ENCODE measurements around the gene NPSR1. TPM values are rescaled to one million over a fixed set of nuclear protein-coding genes. Genes with fewer than 3 reads are reported as not detected.
A peak's percentile ranks its signal among the peaks of the same experiment; 100 is the strongest.

NPSR1 gene
- polyA plus RNA-seq, 1 of the 3 experiments (the other 2 are of a cell fraction), result not detected

- POLR2A ChIA-PET, result no interaction called here
- no peaks in the 10 kb centered on the region for H3K9me3 ChIP-seq
- TF ChIP-seq SIN3A (IDR thresholded peaks at IDR 0.05; ENCODE audit: borderline replicate concordance, low read depth, low read length) (no peak), ELF1 (IDR thresholded peaks at IDR 0.05) (no peak), CHD2 (IDR thresholded peaks at IDR 0.05; ENCODE audit: low read length, partially characterized antibody) (no peak), RAD21 (IDR thresholded peaks at IDR 0.05; ENCODE audit: low read length) (no peak), TEAD4 (IDR thresholded peaks at IDR 0.05; ENCODE audit: borderline replicate concordance, insufficient read depth) (no peak), FOXM1 (IDR thresholded peaks at IDR 0.05; ENCODE audit: low read depth) (no peak), RXRA (IDR thresholded peaks at IDR 0.05; ENCODE audit: borderline replicate concordance, low read depth) (no peak), NRF1 (IDR thresholded peaks at IDR 0.05; ENCODE audit: low read depth, low read length) (no peak)
- DNase-seq, result no peak
- no peak overlapping the region; a peak in 1 of 4 replicates for H3K4me3 ChIP-seq (ENCODE audit: low read depth in 2 of 2, low read length in 1 of 2)
- H3K4me1 ChIP-seq (ENCODE audit: control insufficient read depth in 1 of 2, insufficient read depth in 2 of 2, low read depth in 1 of 2, low read length in 1 of 2), result no peaks in the 10 kb centered on the region
- no peak overlapping the region for H3K9ac ChIP-seq
- no peaks in the 10 kb centered on the region for H3F3A ChIP-seq (replicated peaks; ENCODE audit: insufficient read depth)
- peaks cover 17% of the 10 kb centered on the region; the same call in 1 of the 2 replicates for H3K27me3 ChIP-seq (ENCODE audit: insufficient read depth)
- H3K4me2 ChIP-seq, result peak overlapping the region; percentile 55; the same call in 1 of the 2 replicates
- no peak overlapping the region for H3K27ac ChIP-seq (ENCODE audit: low read depth in 2 of 2, low read length in 1 of 2)
- CTCF ChIA-PET, result no interaction called here
- no peaks in the 10 kb centered on the region for H3K36me3 ChIP-seq (replicated peaks in 1 of 2; ENCODE audit: control insufficient read depth in 1 of 2, insufficient read depth in 2 of 2, low read length in 1 of 2)
- no peak overlapping the region for H2AFZ ChIP-seq (ENCODE audit: low read depth)
- H4K20me1 ChIP-seq (ENCODE audit: insufficient read depth), result no peaks in the 10 kb centered on the region
- H3K79me2 ChIP-seq (ENCODE audit: insufficient read depth), result no peaks in the 10 kb centered on the region
- H3K9me2 ChIP-seq, result no peaks in the 10 kb centered on the region
Measured at GRCh38 chr7:34723338-34723737, 65.3 kb downstream of the NPSR1 start.

GRCh38 chr7:34723866-34724490, 66.0 kb downstream of the NPSR1 start:
- Histone ChIP-seq H3K36me3 (replicated peaks in 1 of 2; ENCODE audit: control insufficient read depth in 1 of 2, insufficient read depth in 2 of 2, low read length in 1 of 2) (no peaks in the 10 kb centered on the region), H2AFZ (ENCODE audit: low read depth) (peak overlapping the region; percentile 61), H4K20me1 (ENCODE audit: insufficient read depth) (no peaks in the 10 kb centered on the region), H3K4me3 (ENCODE audit: low read depth in 2 of 2, low read length in 1 of 2) (peak overlapping the region; percentile 9 to 21; a peak in 2 of 4 replicates), H3K4me2 (peak overlapping the region; percentile 55), H3K27me3 (ENCODE audit: insufficient read depth) (peaks cover 13% of the 10 kb centered on the region; the same call in 1 of the 2 replicates), H3K9me3 (no peaks in the 10 kb centered on the region), H3K79me2 (ENCODE audit: insufficient read depth) (no peaks in the 10 kb centered on the region), H3K4me1 (ENCODE audit: control insufficient read depth in 1 of 2, insufficient read depth in 2 of 2, low read depth in 1 of 2, low read length in 1 of 2) (no peaks in the 10 kb centered on the region), H3K9me2 (no peaks in the 10 kb centered on the region), H3K9ac (no peak overlapping the region), H3K27ac (ENCODE audit: low read depth in 2 of 2, low read length in 1 of 2) (no peak overlapping the region), H3F3A (replicated peaks; ENCODE audit: insufficient read depth) (no peaks in the 10 kb centered on the region)
- TF ChIP-seq TEAD4 (IDR thresholded peaks at IDR 0.05; ENCODE audit: borderline replicate concordance, insufficient read depth), result no peak
- 6% methylated on average over 2 of the region's 2 CpGs for WGBS (ENCODE audit: low lambda C conversion rate)
- ChIA-PET POLR2A (no interaction called here), CTCF (interaction anchor here (1.2 kb wide), 1 partner anchor 177 kb away, joined by 4 read pairs; no protein-coding TSS in a partner anchor)
- DNase-seq, result no peak

GRCh38 chr7:34726221-34726620, 68.2 kb downstream of the NPSR1 start:
- Histone ChIP-seq H3K9me2 (no peaks in the 10 kb centered on the region), H4K20me1 (ENCODE audit: insufficient read depth) (no peaks in the 10 kb centered on the region), H3F3A (replicated peaks; ENCODE audit: insufficient read depth) (no peaks in the 10 kb centered on the region), H3K27ac (ENCODE audit: low read depth in 2 of 2, low read length in 1 of 2) (no peak overlapping the region), H3K4me3 (ENCODE audit: low read depth in 2 of 2, low read length in 1 of 2) (no peak overlapping the region), H3K4me2 (no peak overlapping the region), H3K9ac (no peak overlapping the region), H3K27me3 (ENCODE audit: insufficient read depth) (peaks cover 4% of the 10 kb centered on the region; the same call in 1 of the 2 replicates), H3K4me1 (ENCODE audit: control insufficient read depth in 1 of 2, insufficient read depth in 2 of 2, low read depth in 1 of 2, low read length in 1 of 2) (no peaks in the 10 kb centered on the region), H3K9me3 (no peaks in the 10 kb centered on the region), H3K36me3 (replicated peaks in 1 of 2; ENCODE audit: control insufficient read depth in 1 of 2, insufficient read depth in 2 of 2, low read length in 1 of 2) (no peaks in the 10 kb centered on the region), H3K79me2 (ENCODE audit: insufficient read depth) (no peaks in the 10 kb centered on the region), H2AFZ (ENCODE audit: low read depth) (no peak overlapping the region)
- WGBS (ENCODE audit: low lambda C conversion rate), result 5% methylated on average over 1 of the region's 1 CpG
- no peak for DNase-seq
- TF ChIP-seq TCF12 (IDR thresholded peaks at IDR 0.05) (no peak), RAD21 (IDR thresholded peaks at IDR 0.05; ENCODE audit: low read length) (no peak), PBX3 (IDR thresholded peaks at IDR 0.05) (no peak), CHD2 (IDR thresholded peaks at IDR 0.05; ENCODE audit: low read length, partially characterized antibody) (no peak), NRF1 (IDR thresholded peaks at IDR 0.05; ENCODE audit: low read depth, low read length) (no peak), JUND (IDR thresholded peaks at IDR 0.05) (no peak), FOXM1 (IDR thresholded peaks at IDR 0.05; ENCODE audit: low read depth) (no peak), RXRA (IDR thresholded peaks at IDR 0.05; ENCODE audit: borderline replicate concordance, low read depth) (no peak), GABPA (IDR thresholded peaks at IDR 0.05; ENCODE audit: low read depth) (no peak), EZH2phosphoT487 (IDR thresholded peaks at IDR 0.05; ENCODE audit: borderline replicate concordance, low read depth) (no peak), NFIC (IDR thresholded peaks at IDR 0.05; ENCODE audit: borderline replicate concordance) (no peak)
- POLR2A ChIA-PET, result no interaction called here
- CTCF ChIA-PET, result no interaction called here

Data from SK-N-SH (cell line).